HCEC 1CT (cell line): ENCODE data around the gene FNDC3B.

ENCODE experiments used
- DNase-seq: peaks from one replicate; pipeline ENCODE4 v3.0.0-alpha.2; 2017

Gene FNDC3B

GRCh38 chr3:172272698-172273097, 233.3 kb downstream of the FNDC3B start:
- peak; percentile 72 for DNase-seq

- no peak for DNase-seq
Measured at GRCh38 chr3:172273378-172273777, 234.0 kb downstream of the FNDC3B start.

GRCh38 chr3:172274906-172275305, 235.5 kb downstream of the FNDC3B start:
- no peak for DNase-seq

DNA sequence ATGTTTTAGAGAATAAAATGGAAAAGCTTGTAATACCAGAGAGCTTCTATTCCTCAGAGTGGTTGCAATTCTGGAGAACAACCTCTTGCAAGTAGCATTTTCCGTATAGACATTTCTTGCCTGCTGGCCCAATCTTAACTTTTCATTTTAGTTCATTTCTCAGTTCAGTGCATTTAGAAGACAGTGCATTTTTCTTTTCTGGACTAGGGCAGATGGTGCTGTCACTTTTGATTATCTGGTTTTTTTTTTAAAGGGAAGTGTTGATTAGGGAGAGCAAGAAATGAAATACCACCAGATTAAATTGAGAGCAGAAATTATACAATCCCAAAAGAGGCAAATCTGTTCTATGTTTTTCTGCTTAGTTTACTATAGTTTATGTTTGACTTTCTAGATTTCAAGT, 236.2 kb downstream of the FNDC3B start:
- DNase-seq = no peak

DNA sequence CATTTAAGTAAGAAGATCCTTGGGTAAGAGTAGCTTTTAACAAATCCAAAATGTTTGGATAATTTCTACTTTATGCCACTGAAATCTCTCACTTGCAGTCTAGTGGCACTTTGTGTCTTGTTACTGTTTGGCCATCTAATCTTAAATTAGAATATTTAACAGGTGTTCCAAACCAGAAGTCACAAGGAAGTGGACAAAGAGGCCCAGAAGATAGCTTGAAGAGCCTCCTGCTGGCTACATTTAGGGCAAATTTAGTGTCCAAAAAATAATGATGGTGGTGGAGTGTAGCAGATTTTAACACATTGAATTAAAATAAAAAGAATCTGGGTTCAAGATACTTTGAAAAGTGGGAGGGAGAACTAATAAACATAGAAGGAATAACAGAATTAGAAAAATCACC, 236.7 kb downstream of the FNDC3B start:
- DNase-seq = no peak

DNA sequence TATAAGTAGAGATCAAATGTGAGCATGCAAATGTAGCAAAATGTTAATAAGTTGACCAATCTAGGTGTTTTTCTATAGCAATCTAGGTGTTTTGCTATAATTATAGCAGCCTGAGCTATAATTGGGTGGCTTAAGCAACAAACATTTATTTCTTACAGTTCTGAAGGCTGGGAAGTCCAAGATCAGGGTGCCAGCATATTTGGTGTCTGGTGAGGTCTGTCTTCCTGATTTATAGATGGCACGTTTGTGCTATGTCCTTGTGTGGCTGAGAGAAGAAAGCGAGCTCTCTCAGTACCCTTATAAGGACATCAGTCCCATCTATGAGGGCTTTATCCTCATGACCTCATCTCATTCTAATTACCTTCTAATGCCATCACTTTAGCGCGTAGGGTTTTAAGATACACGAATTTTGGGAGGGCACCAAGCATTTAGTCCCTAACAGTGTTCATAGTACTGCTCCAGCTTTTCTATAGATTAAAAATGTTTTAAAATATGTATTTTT, 237.8 kb downstream of the FNDC3B start:
- DNase-seq = no peak

DNA sequence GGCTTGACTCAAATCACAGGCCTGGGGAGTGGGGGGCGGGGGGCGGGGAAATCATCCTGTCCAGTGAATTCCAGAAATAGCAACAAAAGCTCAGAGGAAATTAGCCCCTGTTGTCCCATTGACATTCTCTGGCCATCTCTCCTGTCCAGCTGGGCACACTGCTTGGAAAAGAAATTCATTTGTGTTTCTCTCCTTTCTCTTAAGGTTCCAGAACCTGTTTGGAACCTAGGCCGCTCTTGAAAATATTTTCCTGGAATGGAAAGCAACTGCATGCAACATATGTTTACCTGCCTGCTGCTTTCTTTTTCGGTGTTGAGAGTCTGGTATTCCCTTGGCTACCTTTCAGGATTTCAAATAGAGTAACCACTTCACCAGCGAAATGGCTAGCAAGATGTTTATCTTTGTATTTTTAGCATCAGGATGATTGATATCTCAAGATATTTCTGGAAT, 239.8 kb downstream of the FNDC3B start:
- DNase-seq = no peak

- no peak for DNase-seq
Measured at GRCh38 chr3:172279974-172280373, 240.6 kb downstream of the FNDC3B start.

- DNase-seq = peak; percentile 83
Measured at GRCh38 chr3:172280406-172281051, 241.2 kb downstream of the FNDC3B start.

GRCh38 chr3:172281884-172282283, 242.5 kb downstream of the FNDC3B start:
- DNase-seq = no peak

GRCh38 chr3:172282850-172283249, 243.5 kb downstream of the FNDC3B start:
- no peak for DNase-seq

GRCh38 chr3:172283841-172284357, 244.5 kb downstream of the FNDC3B start:
- no peak for DNase-seq

DNA sequence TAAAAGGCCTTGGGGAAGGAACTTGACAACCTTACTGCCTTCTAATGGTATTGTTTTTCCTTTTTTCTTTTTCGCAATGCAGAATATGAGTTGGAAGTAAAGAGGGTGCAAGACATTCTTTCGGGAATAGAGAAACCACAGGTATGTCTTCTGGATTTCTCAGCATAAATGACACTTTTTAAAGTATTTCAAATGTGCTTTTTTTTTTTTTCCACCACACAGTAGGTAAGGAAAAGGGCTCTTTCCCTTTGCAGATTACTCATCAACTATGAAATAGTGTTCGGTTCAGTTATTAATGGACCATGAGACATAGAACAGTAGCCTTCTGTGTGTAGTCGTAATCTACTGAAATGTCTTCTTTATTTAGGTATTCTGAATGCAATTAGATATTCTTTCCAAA, 246.5 kb downstream of the FNDC3B start:
- DNase-seq = peak; percentile 65

DNA sequence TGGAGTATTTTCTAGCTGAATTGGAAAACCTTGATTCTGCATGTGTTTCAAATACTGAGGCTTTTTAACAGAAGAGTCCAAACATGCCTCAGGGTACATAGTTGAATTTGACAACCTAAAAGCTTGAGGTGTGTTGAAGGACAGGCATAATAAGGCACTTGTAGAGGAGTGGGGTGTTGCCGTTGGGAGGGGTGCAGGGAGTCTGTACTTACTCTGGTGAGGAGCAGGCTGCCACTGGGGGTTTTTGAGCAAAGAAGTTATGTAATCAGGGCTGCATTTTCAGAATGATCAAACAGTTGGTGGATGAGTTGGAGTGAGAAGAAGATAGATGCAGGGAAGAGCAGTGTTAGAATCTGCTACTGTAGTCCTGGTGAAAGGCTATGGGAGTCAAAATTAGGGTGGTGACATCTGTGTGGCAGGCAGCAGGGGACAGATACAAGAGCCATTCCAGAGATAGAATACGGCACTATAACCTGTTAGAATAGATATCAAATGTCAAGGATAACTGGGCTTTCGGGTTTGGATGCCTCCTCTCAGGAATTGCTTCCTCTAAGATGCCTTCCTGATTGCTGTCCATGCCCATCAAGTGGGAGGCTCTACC, 247.3 kb downstream of the FNDC3B start:
- no peak for DNase-seq

- no peak for DNase-seq
Measured at GRCh38 chr3:172287937-172288477, 248.6 kb downstream of the FNDC3B start.

DNA sequence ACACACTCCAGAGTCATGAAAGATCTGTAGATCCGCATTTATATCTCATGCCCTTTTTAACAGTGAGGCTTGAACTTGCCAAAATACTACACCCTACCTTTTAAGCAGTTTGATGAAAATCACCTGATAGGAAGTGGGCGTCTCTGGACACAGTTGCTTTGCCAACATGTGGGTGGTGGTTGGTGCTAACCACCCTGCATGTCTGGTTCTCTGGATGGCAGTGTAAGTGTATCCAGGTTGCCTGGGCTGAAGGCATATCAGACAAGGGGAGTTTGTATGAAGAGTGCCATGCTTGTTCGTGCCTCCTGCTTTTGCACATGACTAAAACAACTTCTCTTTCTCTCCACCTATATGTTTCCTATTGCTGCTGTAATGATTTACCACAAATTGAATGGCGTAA, 249.3 kb downstream of the FNDC3B start:
- no peak for DNase-seq

DNA sequence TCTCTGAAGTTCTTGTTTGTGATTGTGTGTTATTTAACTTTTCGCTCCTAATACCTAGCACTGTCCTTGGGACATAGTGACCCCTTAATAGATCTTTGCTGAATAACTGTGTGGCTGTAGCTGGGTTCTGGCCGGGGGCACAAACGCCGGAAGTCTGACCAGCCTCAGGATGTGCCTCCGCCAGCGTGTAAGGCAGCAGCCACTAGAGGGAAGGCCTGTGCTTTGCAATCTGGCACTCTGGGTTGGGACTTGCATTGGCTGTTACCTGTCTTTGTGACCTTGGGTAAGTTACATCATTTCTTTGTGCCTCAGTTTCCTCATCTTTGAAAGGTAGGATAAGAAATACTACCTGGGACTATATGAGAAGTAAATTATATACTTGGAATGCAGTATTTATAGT, 250.2 kb downstream of the FNDC3B start:
- DNase-seq = no peak

DNA sequence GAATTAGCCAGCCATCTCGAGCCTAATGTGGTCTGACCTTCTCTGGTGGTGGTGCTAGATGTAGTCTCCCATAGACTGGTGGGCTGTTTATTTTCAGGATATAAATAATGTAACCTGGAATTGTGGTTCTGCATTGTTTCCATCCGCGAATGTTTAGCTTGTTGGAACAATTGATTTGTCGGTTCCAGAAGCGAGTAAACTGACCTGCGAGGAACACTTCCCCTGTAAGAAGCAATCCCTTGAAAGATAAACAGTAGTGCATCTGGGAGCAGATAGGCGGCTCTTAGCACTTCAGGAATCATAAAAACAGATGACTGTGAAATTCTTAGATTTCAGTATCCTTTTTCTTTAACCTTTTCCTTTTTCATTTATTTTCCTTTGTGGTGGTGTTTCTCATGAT, 251.1 kb downstream of the FNDC3B start:
- DNase-seq = no peak

GRCh38 chr3:172291650-172292049, 252.3 kb downstream of the FNDC3B start:
- no peak for DNase-seq

GRCh38 chr3:172292422-172292821, 253.0 kb downstream of the FNDC3B start:
- DNase-seq = no peak

- DNase-seq = no peak
Measured at GRCh38 chr3:172293093-172293492, 253.7 kb downstream of the FNDC3B start.

DNA sequence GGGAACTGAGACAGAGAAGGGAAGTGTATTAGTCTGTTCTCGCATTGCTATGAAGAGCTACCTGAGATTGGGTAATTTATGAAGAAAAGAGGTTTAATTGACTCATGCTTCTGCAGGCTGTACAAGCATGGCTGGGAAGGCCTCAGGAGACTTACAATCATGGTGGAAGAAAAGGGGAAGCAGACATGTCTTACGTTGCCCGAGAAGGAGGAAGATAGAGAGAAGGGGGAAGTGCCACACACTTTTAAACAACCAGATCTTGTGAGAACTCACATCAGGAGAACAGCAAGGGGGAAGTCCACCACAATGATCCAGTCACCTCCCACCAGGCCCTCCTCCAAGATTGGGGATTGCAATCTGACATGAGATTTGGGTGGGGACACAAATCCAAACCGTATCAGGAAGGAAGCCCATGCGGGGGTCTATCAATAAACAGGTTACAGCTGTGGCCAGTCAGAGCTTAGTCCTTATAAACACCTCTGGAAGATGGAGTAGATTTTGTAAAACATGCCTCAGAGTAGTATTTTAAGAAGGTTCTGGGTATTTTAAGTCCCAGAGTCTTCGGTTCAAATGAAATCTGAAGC, 254.9 kb downstream of the FNDC3B start:
- DNase-seq = no peak

GRCh38 chr3:172296248-172296974, 257.0 kb downstream of the FNDC3B start:
- DNase-seq = no peak
